ENCODE results near the gene IQCN.

Gene IQCN

GRCh38 chr19:18274219-18274780 lies at the start of gene IQCN:
Gene IQCN (minus strand): TSS chr19:18274452. CDS start chr19:18269478, 4,974 bp downstream.
- no peak for TF ChIP-seq CTCF (conservative IDR thresholded peaks at IDR 0.05)
- H3K27ac ChIP-seq: peak within 1 kb of the TSS; percentile 54

GRCh38 chr19:18322759-18323460 lies 48.7 kb upstream of the IQCN start, which contains the start of gene LSM4:
Gene LSM4 (minus strand): TSS chr19:18323076. CDS start chr19:18323020, 56 bp downstream.
- TF ChIP-seq CTCF (conservative IDR thresholded peaks at IDR 0.05) (no peak), ZFX (IDR thresholded peaks at IDR 0.05) (peak; percentile 27; the same call in 1 of the 2 replicates)

GRCh38 chr19:18322318-18322758 lies 48.1 kb upstream of the IQCN start:
- no peak for TF ChIP-seq CTCF (conservative IDR thresholded peaks at IDR 0.05)
- TF ChIP-seq ZFX (IDR thresholded peaks at IDR 0.05): peak; percentile 71; the same call in 1 of the 2 replicates
- H3K27ac ChIP-seq: peak overlapping the region; percentile 90

More at GRCh38 chr19:18322759-18323460, 48.7 kb upstream of the IQCN start, which contains the start of gene LSM4:
- peak within 1 kb of the TSS; percentile 90 for H3K27ac ChIP-seq

- peak overlapping the region; percentile 90 for H3K27ac ChIP-seq
- no peak for TF ChIP-seq CTCF (conservative IDR thresholded peaks at IDR 0.05)
Measured at GRCh38 chr19:18321734-18322102, 47.5 kb upstream of the IQCN start.

GRCh38 chr19:18320865-18321733 lies 46.8 kb upstream of the IQCN start:
- TF ChIP-seq CTCF (conservative IDR thresholded peaks at IDR 0.05): no peak
- TF ChIP-seq ZFX (IDR thresholded peaks at IDR 0.05): no peak
- H3K27ac ChIP-seq: peak overlapping the region; percentile 90

- no peak for TF ChIP-seq ZFX (IDR thresholded peaks at IDR 0.05)
- H3K27ac ChIP-seq: peak overlapping the region; percentile 61
Measured at GRCh38 chr19:18319591-18320135, 45.4 kb upstream of the IQCN start.

- TF ChIP-seq ZFX (IDR thresholded peaks at IDR 0.05) (no peak), CTCF (conservative IDR thresholded peaks at IDR 0.05) (no peak)
- H3K27ac ChIP-seq: peak overlapping the region; percentile 61; the same call in 1 of the 2 replicates
Measured at GRCh38 chr19:18317961-18318800, 43.9 kb upstream of the IQCN start.

Data from C4-2B (cell line).